ENCODE results near the gene ERO1A.

The ERO1A gene

GRCh38 chr14:52700701-52701172 is 5.4 kb upstream of the ERO1A start:
- no peak for DNase-seq (ENCODE audit: low read depth, low spot score)

DNA sequence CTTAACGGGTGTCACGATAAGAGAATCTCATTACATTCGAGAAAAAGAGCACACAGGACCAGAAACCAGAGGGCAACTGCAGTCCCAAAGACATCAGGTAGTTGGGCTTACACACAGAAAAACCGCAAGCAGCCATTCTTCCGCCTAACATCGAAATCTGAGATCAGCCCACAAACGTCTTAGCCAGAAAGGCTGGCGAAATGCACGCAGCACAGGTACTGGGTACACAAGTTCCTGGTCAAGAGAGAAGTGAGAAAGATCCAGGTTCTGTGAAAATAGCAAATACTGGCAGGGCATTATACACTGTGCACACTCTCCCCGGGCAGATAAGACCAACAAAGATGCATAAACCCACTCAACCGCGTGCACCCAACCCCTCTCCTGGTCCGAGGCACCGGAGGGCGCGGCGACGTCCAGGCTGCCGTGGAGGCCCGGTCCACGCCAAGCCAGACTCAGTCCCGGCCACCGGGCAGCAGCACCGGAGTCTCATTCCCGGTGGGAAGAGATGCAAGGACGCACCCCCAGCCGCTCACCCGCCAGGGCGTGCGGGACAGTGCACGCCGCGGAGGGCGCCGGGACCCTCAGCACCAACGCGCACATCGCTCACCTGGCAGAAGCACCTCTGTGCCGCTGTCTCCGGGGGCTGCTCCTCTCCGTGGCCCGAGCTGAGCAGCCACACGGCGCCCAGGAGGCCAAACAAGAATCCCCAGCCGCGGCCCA is 437 bp downstream of the ERO1A start:
- DNase-seq (ENCODE audit: low read depth, low spot score): peak; percentile 68

- no peak for DNase-seq (ENCODE audit: low read depth, low spot score)
These were observed 1.8 kb downstream of the ERO1A start for GRCh38 chr14:52693532-52693931.

DNA sequence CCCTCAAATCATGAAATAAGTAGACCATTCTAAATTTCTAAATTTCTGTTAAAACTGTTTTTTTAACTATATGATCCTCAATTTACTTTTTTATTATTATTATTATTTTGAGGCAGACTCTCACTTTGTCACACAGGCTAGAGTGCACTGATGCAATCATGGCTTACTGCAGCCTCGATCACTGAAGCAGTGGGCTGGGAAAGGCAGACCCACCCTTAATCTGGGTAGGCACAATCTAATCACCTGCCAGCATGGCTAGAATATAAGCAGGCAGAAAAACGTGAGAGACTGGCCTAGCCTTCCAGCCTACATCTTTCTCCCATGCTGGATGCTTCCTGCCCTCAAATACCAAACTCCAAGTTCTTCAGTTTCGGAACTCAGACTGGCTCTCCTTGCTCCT is 2.3 kb downstream of the ERO1A start:
- DNase-seq (ENCODE audit: low read depth, low spot score): no peak

GRCh38 chr14:52692248-52692962 is 3.0 kb downstream of the ERO1A start:
- no peak for DNase-seq (ENCODE audit: low read depth, low spot score)

DNA sequence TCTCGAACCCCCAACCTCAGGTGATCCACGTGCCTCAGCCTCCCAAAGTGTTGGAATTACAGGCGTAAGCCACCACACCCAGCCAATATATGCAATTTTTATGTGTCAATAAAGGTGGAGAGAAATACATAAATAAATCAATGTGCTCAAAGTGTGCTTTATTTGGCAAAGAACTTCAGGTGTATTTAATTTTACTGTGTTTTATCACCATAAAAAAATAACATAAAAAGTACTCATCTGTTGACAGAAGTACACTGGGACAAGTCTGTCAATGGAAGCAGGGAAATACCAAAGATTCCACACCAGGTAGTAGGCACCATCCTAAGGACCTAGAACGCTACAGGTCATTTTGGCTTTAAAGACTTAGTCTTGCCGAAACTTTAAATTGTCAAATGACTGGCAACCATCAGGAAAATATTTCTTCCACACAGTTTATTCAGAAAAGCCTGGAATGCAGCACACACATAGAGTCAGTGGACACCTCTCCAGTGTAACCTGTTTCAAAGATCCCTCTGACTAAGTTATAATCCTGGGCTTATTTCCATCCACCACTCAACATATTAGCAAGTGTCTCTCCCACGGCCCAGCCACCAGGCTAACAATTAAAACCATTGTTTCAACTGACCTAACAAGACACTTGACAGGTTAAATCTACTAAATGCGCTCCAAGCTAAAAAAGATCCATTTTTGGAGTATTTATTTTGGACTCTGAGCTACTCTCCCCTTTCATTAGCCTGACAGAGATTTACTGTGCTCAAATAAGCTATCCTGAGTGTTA is 4.2 kb downstream of the ERO1A start:
- no peak for DNase-seq (ENCODE audit: low read depth, low spot score)

DNA sequence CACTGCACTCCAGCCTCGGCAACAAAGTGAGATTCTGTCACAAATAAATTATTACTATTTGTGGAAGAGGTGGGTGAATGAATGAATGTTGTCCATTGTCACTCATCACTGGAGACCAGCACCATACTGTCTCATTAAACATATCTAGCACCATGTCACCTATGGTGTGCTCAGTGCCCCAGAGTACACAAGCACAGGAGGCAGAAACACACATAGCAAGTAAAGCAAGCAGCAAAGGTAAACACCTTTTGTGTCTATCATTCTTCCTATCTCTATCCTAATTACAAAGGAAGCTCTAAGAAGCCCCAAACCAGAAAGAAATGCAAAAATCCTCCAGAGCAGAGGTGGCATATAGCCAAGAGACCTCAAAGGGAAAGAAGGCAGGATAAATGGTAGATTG is 9.2 kb downstream of the ERO1A start:
- DNase-seq (ENCODE audit: low read depth, low spot score): no peak

DNA sequence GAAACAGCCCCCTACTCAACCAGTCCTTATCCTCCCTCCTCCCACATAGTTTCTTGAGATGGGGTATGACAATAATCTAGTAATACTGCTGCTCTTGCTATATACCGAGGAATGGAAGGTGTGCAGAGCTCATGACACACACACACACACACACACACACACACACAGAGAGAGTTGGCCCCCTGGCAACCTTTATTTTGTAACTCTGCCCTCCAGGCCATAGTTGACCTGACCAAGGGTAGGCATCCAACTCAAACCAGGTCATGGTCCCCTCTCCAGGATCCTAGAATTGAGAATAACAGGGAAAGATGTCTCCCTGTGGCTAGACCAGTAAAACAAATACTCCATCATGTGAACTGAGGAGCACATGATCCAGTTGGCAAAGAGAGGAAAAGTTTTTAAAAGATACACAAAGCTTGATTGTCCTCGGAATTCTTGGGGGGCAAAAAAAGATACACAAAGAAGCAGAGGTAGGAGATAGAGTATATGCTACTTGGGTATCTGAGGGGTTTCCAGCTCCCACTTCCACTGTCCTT is 11.3 kb downstream of the ERO1A start:
- DNase-seq (ENCODE audit: low read depth, low spot score): no peak

DNA sequence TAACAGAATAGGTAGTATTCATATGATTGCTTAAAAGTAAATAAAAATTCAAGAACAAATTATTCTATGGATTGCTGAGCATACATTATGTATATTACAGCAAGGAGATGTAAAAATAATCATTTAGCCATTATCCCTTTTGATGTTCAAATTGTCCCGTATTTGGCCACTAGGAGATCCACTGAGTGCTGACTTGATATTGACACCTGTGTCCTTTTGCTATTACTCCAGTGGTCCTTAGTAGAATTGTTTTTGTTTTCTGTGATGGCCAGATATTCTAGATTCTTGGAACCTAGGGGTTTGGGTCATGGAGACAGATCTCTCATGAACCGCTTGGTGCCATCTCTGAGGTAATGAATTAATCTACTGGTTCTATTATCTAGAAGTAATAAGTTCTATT is 16.8 kb downstream of the ERO1A start:
- DNase-seq (ENCODE audit: low read depth, low spot score): no peak

DNA sequence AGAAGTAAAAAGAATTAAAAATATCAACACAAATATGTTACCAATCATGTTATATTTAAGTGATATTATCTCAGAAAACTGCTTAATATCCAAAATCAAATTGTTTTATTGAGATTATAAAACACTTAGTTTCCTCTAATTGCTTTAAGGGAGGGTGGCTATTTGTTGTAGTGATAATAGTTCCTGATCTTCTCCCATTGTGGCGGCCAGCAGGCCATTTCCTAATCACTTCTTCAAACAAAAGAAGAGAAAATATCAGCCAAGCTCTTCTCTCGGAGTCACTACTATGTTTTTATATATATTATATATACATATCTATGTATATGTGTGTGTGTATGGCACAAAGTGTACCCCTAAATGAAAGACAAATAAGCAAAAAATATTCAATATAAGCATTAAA is 31.5 kb downstream of the ERO1A start:
- no peak for DNase-seq (ENCODE audit: low read depth, low spot score)

DNA sequence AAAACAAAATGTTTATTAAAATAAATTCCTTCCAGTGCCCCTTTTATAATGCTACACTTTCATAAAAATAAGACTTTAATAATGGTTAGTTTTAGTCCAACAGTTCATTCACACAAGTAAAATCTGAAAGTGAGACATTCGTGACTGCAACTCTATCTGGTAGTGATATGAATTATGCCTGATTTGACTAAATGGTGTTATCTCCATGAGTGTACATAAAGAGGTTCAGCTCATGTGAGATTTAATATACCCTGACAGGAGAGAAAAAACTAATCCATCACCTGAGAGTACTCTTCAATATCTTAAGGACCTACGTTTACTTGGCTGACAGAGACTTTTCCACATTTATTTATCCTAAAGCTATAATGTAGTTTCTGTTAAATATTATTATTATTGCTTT is 34.0 kb downstream of the ERO1A start:
- no peak for DNase-seq (ENCODE audit: low read depth, low spot score)

DNA sequence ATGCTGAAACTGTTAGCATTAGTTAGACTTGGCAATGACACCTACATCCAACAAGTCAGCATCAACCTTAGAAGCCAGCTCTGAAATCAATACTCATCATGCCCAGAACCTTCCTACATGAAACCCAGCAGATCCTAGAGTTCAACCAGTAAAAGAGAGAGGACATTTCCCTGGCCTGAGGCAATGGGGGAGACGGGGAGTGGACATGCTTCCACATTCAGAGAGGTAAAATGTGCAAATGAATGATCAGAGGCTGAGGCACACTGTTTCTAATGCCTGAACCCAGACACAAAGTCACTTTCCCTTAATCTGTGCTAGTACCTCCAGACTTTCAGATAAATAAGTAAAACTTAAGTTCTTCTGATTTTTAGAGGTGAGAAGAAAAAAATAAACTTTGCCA is 34.5 kb downstream of the ERO1A start:
- no peak for DNase-seq (ENCODE audit: low read depth, low spot score)

DNA sequence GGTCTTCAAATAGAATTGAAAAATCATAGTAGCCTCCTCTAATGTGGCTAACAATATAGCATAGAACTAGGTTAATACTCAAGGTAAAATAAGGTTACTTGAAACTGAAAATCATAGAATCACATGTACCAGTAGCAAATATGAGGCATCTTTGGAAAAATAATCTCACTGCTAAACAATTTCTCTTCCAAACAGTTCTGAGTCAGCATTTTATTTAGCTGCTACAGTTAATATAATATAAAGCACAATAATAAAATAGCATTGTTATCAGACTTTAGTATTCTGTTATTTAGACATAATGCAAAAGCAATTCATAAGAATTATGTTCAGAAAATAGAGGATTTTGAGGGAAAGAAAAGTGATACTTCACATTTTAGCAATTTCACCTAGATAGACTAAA is 35.0 kb downstream of the ERO1A start:
- no peak for DNase-seq (ENCODE audit: low read depth, low spot score)

DNA sequence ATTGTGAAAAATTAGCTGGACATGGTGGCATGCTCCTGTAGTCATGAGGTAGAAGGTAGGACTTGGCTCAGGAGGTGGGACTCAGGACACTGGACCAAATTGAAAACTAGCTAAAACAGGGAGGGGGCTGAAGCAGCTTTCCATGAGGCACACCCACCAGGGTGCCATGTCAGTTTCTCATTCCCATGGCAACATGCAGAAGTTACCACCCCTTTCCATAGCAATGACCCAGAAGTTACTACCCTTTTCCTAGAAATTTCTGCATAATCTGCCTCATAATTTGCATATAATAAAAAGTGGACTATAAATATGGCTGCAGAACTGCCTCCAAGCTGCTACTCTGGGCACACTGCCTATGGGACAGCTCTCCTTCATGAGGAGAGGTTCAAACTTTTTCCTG is 38.5 kb downstream of the ERO1A start:
- DNase-seq (ENCODE audit: low read depth, low spot score): no peak

DNA sequence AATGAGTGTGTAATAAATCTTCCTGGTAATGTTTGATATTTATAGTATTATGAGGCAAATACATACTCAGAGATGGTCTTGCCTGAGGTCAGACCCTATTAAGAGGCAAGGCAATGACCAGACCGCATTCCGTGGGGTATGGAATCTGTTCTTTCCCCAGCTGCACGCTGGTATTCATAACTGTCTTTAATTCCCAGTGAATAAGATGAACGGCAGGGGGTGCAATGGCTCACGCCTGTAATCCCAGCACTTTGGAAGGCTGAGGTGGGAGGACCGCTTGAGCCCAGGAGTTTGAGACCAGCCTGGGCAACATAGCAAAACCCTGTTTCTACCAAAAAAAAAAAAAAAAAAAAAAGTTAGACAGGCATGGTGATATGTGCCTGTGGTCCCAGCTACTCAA is 44.6 kb downstream of the ERO1A start:
- no peak for DNase-seq (ENCODE audit: low read depth, low spot score)

DNA sequence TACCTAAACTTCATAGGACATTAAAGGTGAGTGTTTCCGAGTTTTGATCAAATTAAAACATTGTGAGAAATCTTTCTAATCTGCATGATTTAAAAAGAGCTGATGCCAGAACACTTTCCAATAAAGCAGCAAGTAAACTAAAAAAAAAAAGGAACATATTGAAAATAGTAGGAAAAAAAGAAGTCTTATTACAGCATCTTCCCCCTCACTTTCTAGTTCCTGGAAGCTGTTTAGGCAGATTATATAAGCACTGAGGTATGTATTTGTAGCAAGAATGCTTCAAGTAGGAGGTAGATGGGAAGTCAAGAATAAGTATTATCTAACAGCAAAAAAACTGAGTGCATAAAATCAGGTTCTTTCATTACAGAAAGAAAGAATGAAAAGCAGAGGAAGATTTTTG is 45.8 kb downstream of the ERO1A start:
- no peak for DNase-seq (ENCODE audit: low read depth, low spot score)

DNA sequence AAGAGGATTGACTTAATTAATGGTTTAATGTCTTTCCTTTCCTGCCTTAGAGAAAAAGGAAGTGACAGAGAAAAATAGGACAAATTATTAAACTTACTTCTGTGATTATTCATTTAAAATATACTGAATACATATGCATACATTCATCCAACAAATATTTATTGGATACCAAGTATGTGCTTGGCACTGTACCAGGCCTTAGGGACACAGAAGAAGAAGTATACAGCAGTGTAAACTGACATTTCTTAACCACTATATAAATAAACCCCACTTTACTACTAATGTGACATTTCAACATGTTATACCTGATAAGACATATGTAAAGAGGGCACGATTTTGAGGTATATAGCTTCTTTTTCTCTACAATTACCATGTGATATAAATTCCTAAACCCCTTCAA is 53.6 kb downstream of the ERO1A start:
- no peak for DNase-seq (ENCODE audit: low read depth, low spot score)

DNA sequence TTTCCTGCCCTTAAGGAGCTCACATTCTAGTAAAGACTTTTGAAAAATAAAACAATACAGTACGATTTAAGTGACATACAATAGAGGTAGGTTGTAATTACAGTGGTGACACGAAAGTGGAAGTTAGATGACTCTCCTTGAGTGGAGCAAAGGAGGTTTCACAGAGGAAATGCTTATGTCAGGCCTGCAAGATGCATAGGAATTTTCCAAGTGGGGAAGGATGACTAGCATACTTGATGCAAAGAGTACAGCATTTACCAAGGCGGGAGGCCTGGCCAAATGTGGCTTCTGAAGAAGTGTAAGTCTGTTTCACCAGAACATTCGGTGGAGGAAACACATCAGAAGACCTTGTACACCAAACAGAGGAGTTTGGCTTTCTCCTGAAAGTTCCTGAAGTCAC is 55.2 kb downstream of the ERO1A start:
- no peak for DNase-seq (ENCODE audit: low read depth, low spot score)

- no peak for DNase-seq (ENCODE audit: low read depth, low spot score)
These were observed 75.7 kb downstream of the ERO1A start for GRCh38 chr14:52619687-52620086.

DNA sequence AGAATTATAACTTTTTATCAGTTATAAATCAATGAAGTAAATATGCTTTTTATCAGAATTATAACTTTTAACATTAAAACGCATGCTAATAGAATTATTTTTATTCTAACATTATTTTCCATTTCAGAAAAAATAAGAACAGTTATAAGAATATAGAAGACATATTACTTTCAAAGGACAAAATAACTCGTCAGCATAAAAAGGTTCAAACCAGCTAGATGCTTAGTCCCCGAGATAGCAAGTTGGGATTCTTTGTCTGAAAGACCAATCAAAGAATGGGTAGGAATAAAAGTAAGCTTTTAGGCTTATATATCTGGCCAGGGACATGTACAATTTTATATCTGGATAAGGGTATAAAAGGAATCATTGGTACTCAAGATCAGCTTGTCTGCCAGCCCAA is 76.8 kb downstream of the ERO1A start:
- DNase-seq (ENCODE audit: low read depth, low spot score): no peak

DNA sequence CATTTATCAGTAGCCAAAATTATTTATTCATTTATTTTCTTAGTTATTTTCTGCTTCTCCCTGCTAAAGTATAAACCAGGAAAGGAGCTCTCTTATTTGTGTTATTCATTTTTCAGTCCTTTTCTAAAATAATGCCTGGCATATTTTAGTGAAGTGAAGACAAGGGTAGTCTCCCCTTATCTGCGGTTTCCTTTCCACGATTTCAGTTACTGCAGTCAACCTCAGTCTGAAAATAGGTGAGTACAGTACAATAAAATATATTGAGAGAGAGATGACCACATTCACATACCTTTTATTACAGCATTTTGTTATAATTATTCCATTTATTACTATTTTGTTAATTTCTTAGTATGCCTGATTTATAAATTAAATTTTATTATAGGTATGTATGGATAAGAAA is 85.2 kb downstream of the ERO1A start:
- no peak for DNase-seq (ENCODE audit: low read depth, low spot score)

GRCh38 chr14:52609445-52610044 is 85.8 kb downstream of the ERO1A start:
- DNase-seq (ENCODE audit: low read depth, low spot score): no peak
